Peyer's patch (tissue), 4 donors: ENCODE data around the gene LAIR2.

Experiments used
- POLR2A ChIP-seq, 2 donors: fragments of 450-650 bp; IDR thresholded peaks; one replicate each; pipeline ENCODE4 v1.5.1; 2017; ENCODE audit warnings: antibody characterized with exemption in 2 of 2, mild to moderate bottlenecking in 2 of 2, moderate library complexity in 2 of 2
- TF ChIP-seq, protein P1 (sequence below), 6 experiments: fragments of 450-650 bp in 4 of 6; fragments of 200-600 bp in 2 of 6; sonication (generic) in 1 of 6; IDR thresholded peaks; one replicate each; pipeline ENCODE4 v1.5.1; 2017 to 2019; ENCODE audit warnings: antibody characterized with exemption in 6 of 6, mild to moderate bottlenecking in 3 of 6, moderate library complexity in 1 of 6

DNA sequence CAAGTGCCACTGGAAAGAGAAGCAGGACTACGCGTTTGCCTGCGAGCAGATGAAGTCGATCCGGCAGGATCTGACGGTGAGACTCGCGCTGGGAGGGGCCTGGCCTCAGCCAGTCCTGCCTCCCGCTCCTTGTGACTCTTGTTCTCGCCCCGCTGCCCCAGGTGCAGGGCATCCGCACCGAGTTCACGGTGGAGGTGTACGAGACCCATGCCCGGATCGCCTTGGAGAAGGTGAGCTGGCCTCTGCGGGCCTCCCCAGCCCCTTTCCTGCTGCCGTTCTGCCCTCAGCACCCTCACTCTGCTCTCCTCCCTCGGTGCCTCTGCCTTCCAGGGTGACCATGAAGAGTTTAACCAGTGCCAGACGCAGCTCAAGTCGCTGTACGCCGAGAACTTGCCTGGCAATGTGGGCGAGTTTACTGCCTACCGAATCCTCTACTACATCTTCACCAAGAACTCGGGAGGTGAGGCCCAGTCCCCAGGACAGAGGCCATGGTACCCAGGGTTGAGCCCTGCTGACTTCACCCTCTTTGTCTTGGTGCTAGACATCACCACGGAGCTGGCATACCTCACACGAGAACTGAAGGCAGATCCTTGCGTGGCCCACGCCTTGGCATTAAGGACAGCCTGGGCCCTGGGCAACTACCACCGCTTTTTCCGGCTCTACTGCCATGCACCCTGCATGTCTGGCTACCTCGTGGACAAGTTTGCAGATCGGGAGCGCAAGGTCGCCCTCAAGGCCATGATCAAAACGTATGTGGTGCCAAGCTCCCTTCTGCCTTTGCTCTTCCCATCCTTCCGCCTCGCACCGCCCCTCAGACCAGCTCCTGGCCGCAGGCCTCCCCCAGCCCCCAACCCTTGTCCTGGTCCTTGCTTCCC lies 44.6 kb upstream of the LAIR2 start:
- TF ChIP-seq, protein P1, sequence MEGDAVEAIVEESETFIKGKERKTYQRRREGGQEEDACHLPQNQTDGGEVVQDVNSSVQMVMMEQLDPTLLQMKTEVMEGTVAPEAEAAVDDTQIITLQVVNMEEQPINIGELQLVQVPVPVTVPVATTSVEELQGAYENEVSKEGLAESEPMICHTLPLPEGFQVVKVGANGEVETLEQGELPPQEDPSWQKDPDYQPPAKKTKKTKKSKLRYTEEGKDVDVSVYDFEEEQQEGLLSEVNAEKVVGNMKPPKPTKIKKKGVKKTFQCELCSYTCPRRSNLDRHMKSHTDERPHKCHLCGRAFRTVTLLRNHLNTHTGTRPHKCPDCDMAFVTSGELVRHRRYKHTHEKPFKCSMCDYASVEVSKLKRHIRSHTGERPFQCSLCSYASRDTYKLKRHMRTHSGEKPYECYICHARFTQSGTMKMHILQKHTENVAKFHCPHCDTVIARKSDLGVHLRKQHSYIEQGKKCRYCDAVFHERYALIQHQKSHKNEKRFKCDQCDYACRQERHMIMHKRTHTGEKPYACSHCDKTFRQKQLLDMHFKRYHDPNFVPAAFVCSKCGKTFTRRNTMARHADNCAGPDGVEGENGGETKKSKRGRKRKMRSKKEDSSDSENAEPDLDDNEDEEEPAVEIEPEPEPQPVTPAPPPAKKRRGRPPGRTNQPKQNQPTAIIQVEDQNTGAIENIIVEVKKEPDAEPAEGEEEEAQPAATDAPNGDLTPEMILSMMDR (IDR thresholded peaks at IDR 0.05), result no peak
- no peak for TF ChIP-seq POLR2A (IDR thresholded peaks at IDR 0.05)
